PFSK-1 (cell line): Measurements from ENCODE around the gene ZNF581.

Source experiments
- FOXP2 ChIP-seq: optimal IDR thresholded peaks from 2 replicates; pipeline ENCODE3; 2011; ENCODE audit warnings: borderline replicate concordance, control low read depth, inconsistent platforms; ENCODE audit not compliant: insufficient read depth; ENCODE audit errors: extremely low read length, extremely low read depth
- POLR2AphosphoS5 ChIP-seq: IDR thresholded peaks from 2 replicates; pipeline ENCODE4 v1.6.1; 2012; ENCODE audit warnings: low read depth, mild to moderate bottlenecking, control low read depth, low read length, moderate library complexity
- SIN3A ChIP-seq: IDR thresholded peaks from 2 replicates; pipeline ENCODE4 v1.6.1; 2012; ENCODE audit warnings: mild to moderate bottlenecking, low read length, moderate library complexity, borderline replicate concordance; ENCODE audit not compliant: insufficient read depth
- TAF1 ChIP-seq: IDR thresholded peaks from 2 replicates; pipeline ENCODE4 v1.6.1; 2012; ENCODE audit warnings: low read length, control low read depth, borderline replicate concordance; ENCODE audit not compliant: insufficient read depth
- TF ChIP-seq, protein P1 (sequence below), 2 experiments: IDR thresholded peaks; 2 replicates each; pipeline versions ENCODE4 v1.6.1 to v1.8.0; 2011 to 2012; ENCODE audit warnings: low read depth in 2 of 2, low read length in 2 of 2, control low read depth in 1 of 2, inconsistent platforms in 1 of 2, mild to moderate bottlenecking in 1 of 2, moderate library complexity in 1 of 2; ENCODE audit not compliant: insufficient read depth in 1 of 2

ZNF581 gene

GRCh38 chr19:55616395-55616875 is 27.0 kb upstream of the ZNF581 start:
- TF ChIP-seq SIN3A (no peak), POLR2AphosphoS5 (no peak), TAF1 (no peak), FOXP2 (no peak)
- TF ChIP-seq, protein P1, sequence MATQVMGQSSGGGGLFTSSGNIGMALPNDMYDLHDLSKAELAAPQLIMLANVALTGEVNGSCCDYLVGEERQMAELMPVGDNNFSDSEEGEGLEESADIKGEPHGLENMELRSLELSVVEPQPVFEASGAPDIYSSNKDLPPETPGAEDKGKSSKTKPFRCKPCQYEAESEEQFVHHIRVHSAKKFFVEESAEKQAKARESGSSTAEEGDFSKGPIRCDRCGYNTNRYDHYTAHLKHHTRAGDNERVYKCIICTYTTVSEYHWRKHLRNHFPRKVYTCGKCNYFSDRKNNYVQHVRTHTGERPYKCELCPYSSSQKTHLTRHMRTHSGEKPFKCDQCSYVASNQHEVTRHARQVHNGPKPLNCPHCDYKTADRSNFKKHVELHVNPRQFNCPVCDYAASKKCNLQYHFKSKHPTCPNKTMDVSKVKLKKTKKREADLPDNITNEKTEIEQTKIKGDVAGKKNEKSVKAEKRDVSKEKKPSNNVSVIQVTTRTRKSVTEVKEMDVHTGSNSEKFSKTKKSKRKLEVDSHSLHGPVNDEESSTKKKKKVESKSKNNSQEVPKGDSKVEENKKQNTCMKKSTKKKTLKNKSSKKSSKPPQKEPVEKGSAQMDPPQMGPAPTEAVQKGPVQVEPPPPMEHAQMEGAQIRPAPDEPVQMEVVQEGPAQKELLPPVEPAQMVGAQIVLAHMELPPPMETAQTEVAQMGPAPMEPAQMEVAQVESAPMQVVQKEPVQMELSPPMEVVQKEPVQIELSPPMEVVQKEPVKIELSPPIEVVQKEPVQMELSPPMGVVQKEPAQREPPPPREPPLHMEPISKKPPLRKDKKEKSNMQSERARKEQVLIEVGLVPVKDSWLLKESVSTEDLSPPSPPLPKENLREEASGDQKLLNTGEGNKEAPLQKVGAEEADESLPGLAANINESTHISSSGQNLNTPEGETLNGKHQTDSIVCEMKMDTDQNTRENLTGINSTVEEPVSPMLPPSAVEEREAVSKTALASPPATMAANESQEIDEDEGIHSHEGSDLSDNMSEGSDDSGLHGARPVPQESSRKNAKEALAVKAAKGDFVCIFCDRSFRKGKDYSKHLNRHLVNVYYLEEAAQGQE (IDR thresholded peaks at IDR 0.05; ENCODE audit: insufficient read depth in 1 of 2, low read depth in 2 of 2, low read length in 2 of 2) = no peak

- no peak for TF ChIP-seq FOXP2
These were observed 26.0 kb upstream of the ZNF581 start for GRCh38 chr19:55617426-55617825.

DNA sequence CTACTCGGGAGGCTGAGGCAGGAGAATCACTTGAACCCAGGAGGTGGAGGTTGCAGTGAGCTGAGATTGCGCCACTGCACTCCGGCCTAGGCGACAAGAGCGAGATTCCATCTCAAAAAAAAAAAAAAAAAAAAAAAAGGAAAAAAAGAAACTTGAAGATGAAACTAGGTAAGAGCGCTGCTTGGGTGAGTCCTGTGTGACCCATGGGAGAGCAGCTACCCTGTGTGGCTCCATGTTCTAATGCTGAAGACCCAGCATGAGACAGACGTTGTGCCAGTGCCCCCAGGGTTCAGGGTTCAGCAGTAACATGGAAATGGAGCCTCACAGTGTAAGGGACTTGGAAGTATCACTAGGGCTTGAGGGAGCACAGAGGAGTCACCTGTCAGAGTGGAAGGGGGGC is 25.0 kb upstream of the ZNF581 start:
- TF ChIP-seq SIN3A (no peak), FOXP2 (no peak), POLR2AphosphoS5 (no peak), TAF1 (no peak)
- TF ChIP-seq, protein P1 (IDR thresholded peaks at IDR 0.05; ENCODE audit: insufficient read depth in 1 of 2, low read depth in 2 of 2, low read length in 2 of 2) = no peak

DNA sequence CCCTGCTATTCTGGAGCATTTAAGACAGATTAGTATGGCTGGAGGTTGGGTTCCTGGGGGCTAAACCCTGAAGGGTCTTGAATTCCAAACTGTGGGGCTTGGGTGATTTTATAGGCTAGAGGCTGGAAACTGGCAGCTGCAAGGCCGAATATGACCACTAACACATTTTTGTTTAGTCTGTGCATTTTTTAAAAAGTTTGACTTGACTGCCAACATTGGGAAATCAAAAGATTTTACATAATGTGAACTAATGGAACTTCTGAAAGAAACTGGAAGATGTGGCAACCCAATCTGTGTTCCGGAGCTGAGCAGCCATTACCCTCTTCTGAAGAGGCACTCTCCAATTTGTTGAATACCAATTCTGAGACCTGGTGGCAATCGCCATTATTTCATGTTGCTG is 24.2 kb upstream of the ZNF581 start:
- TF ChIP-seq, protein P1 (IDR thresholded peaks at IDR 0.05; ENCODE audit: insufficient read depth in 1 of 2, low read depth in 2 of 2, low read length in 2 of 2) = no peak
- TF ChIP-seq POLR2AphosphoS5 = no peak
- TF ChIP-seq TAF1 = no peak
- TF ChIP-seq SIN3A = no peak
- TF ChIP-seq FOXP2 = no peak

DNA sequence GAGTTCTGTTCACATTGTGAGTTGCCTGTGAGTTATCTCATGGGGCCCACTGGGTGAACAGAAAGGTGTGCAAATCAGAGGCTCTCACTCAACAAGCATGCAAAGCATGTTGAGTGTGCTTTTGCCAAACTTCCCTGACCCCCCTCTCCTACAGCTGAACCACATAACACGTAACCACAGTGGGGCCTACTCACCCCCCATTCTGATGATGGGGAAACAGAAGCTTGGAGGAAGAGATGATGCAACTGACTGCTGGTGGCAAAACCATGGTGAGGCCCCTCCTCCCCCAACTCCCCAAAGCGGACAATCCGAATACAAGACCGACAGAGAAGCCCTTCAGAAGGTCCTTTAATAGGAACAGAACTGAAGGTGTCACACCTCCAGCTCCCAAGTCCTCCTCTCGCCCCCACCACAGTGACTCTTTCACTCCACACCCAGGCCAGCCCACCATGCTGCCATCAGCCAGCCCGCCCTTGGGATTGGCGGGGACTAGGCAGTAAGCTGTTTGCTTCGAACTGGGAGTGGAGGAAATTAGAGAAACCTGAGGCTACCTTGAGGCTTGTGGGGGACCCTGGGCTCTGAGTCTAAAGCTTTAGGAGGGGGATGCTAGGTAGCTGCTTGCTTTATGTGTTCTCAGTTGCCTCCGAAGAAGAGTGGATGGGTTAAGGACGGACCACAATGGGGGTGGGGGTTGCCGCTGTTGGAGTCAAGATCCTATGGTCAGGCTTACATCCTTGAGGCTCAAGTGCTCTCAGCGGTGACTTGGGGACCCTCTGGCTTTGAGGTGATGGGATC is 22.8 kb upstream of the ZNF581 start:
- TF ChIP-seq, protein P1 (IDR thresholded peaks at IDR 0.05; ENCODE audit: insufficient read depth in 1 of 2, low read depth in 2 of 2, low read length in 2 of 2) = no peak
- TF ChIP-seq TAF1 (no peak), POLR2AphosphoS5 (no peak), SIN3A (no peak), FOXP2 (no peak)
